Measurements from ENCODE around the gene RXRA. TPM values are rescaled to one million over a fixed set of nuclear protein-coding genes. Genes with fewer than 3 reads are reported as not detected.

Gene RXRA
- polyA plus RNA-seq, 1 donor from 2014 or later = 2.7 TPM

DNA sequence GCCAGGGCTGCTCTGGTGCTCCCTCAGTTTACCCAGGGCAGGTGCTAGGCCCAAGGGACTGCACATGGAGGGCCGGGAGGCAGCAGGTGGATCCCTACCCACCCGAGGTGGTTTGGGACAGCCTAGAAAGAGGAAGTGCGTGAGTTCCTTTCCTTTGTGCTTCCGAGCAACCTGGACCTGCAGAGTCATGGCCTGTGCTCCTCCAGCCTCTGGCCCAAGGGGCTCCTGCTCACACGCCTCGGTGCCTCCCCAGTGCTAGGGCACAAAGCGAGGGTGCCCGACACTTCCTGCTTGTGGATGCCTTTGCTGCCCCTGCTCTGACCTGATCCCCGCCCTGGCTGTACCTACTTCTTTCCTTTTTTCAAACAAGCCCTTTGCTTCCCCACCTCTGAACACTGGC lies 79.3 kb downstream of the RXRA start:
- Histone ChIP-seq H3K9ac (ENCODE audit: low read length) (no peak overlapping the region), H3K27ac (ENCODE audit: low read length) (no peak overlapping the region), H3K9me3 (ENCODE audit: low read length) (no peaks in the 10 kb centered on the region), H3K4me3 (ENCODE audit: low read length) (no peak overlapping the region), H3K9me2 (ENCODE audit: insufficient read depth, low read length) (no peaks in the 10 kb centered on the region), H2AFZ (ENCODE audit: low read depth, low read length) (no peak overlapping the region), H3F3A (ENCODE audit: insufficient read depth, low read length, poor library complexity, severe bottlenecking) (no peaks in the 10 kb centered on the region), H3K4me2 (ENCODE audit: low read length) (no peak overlapping the region), H4K20me1 (ENCODE audit: insufficient read depth) (no peaks in the 10 kb centered on the region), H3K27me3 (ENCODE audit: insufficient read depth, low read depth, low read length) (no peaks in the 10 kb centered on the region), H3K79me2 (replicated peaks; ENCODE audit: insufficient read depth, low read length) (no peaks in the 10 kb centered on the region), H3K36me3 (ENCODE audit: insufficient read depth, low read length) (no peaks in the 10 kb centered on the region)
- TF ChIP-seq MXI1 (conservative IDR thresholded peaks at IDR 0.05; ENCODE audit: poor library complexity, severe bottlenecking) (no peak), EP300 (conservative IDR thresholded peaks at IDR 0.05; ENCODE audit: poor library complexity, severe bottlenecking) (no peak), TAF1 (IDR thresholded peaks at IDR 0.05; ENCODE audit: low read depth) (no peak), EZH2 (IDR thresholded peaks at IDR 0.05; ENCODE audit: borderline replicate concordance, insufficient read depth, low read length, poor library complexity, severe bottlenecking) (no peak), POLR2AphosphoS5 (IDR thresholded peaks at IDR 0.05) (no peak), RAD21 (conservative IDR thresholded peaks at IDR 0.05) (no peak), SMC3 (conservative IDR thresholded peaks at IDR 0.05; ENCODE audit: poor library complexity) (no peak)
- TF ChIP-seq, protein P1, sequence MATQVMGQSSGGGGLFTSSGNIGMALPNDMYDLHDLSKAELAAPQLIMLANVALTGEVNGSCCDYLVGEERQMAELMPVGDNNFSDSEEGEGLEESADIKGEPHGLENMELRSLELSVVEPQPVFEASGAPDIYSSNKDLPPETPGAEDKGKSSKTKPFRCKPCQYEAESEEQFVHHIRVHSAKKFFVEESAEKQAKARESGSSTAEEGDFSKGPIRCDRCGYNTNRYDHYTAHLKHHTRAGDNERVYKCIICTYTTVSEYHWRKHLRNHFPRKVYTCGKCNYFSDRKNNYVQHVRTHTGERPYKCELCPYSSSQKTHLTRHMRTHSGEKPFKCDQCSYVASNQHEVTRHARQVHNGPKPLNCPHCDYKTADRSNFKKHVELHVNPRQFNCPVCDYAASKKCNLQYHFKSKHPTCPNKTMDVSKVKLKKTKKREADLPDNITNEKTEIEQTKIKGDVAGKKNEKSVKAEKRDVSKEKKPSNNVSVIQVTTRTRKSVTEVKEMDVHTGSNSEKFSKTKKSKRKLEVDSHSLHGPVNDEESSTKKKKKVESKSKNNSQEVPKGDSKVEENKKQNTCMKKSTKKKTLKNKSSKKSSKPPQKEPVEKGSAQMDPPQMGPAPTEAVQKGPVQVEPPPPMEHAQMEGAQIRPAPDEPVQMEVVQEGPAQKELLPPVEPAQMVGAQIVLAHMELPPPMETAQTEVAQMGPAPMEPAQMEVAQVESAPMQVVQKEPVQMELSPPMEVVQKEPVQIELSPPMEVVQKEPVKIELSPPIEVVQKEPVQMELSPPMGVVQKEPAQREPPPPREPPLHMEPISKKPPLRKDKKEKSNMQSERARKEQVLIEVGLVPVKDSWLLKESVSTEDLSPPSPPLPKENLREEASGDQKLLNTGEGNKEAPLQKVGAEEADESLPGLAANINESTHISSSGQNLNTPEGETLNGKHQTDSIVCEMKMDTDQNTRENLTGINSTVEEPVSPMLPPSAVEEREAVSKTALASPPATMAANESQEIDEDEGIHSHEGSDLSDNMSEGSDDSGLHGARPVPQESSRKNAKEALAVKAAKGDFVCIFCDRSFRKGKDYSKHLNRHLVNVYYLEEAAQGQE (IDR thresholded peaks at IDR 0.05; ENCODE audit: borderline replicate concordance) = no peak
- TF ChIP-seq, protein P2, sequence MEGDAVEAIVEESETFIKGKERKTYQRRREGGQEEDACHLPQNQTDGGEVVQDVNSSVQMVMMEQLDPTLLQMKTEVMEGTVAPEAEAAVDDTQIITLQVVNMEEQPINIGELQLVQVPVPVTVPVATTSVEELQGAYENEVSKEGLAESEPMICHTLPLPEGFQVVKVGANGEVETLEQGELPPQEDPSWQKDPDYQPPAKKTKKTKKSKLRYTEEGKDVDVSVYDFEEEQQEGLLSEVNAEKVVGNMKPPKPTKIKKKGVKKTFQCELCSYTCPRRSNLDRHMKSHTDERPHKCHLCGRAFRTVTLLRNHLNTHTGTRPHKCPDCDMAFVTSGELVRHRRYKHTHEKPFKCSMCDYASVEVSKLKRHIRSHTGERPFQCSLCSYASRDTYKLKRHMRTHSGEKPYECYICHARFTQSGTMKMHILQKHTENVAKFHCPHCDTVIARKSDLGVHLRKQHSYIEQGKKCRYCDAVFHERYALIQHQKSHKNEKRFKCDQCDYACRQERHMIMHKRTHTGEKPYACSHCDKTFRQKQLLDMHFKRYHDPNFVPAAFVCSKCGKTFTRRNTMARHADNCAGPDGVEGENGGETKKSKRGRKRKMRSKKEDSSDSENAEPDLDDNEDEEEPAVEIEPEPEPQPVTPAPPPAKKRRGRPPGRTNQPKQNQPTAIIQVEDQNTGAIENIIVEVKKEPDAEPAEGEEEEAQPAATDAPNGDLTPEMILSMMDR (IDR thresholded peaks at IDR 0.05; ENCODE audit: poor library complexity, severe bottlenecking) = no peak

DNA sequence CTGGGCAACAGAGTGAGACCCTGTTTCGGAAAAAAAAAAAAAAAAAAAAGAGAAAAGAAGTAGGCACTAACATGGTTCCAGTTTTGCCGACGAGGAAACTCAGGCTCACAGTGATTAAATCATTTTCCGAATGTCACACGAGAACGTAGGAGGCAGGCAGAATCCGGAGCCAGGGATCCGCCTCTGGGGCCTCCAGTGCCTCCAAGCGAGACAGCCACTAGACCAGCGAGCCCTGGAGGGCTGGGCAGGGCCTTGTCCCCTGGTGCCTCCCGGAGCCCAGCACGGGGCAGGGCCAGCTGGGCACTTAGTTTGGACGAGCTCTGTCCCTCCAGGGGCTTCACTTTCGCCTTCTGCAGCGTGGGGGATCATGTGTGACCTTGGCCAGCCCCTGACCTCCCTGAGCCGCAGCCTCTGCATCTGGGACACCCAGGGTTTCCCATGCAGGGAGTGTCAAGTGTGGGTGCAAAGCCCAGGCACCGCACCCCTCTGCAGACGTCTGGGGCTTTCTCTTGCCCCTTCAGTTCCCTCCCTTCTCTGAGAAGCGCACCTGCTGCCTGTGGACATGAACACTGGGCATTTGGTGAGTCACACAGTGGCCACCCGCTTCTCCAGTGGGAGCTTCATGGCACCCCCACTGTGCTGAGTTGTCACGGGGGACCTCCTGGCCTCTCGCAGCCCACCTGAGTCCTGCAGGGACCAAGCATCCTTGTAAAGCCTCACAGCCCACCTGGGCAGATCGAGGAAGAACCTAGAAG lies 80.3 kb downstream of the RXRA start:
- Histone ChIP-seq H3F3A (ENCODE audit: insufficient read depth, low read length, poor library complexity, severe bottlenecking) (no peaks in the 10 kb centered on the region), H3K4me2 (ENCODE audit: low read length) (no peak overlapping the region), H3K27ac (ENCODE audit: low read length) (no peak overlapping the region), H2AFZ (ENCODE audit: low read depth, low read length) (no peak overlapping the region), H3K36me3 (ENCODE audit: insufficient read depth, low read length) (no peaks in the 10 kb centered on the region), H3K79me2 (replicated peaks; ENCODE audit: insufficient read depth, low read length) (no peaks in the 10 kb centered on the region), H3K27me3 (ENCODE audit: insufficient read depth, low read depth, low read length) (no peaks in the 10 kb centered on the region), H3K9me2 (ENCODE audit: insufficient read depth, low read length) (no peaks in the 10 kb centered on the region), H3K4me3 (ENCODE audit: low read length) (no peak overlapping the region), H3K9me3 (ENCODE audit: low read length) (no peaks in the 10 kb centered on the region), H4K20me1 (ENCODE audit: insufficient read depth) (no peaks in the 10 kb centered on the region), H3K9ac (ENCODE audit: low read length) (no peak overlapping the region)
- TF ChIP-seq TAF1 (IDR thresholded peaks at IDR 0.05; ENCODE audit: low read depth) (no peak), EP300 (conservative IDR thresholded peaks at IDR 0.05; ENCODE audit: poor library complexity, severe bottlenecking) (no peak), RAD21 (conservative IDR thresholded peaks at IDR 0.05) (no peak), MXI1 (conservative IDR thresholded peaks at IDR 0.05; ENCODE audit: poor library complexity, severe bottlenecking) (no peak), SMC3 (conservative IDR thresholded peaks at IDR 0.05; ENCODE audit: poor library complexity) (no peak), POLR2AphosphoS5 (IDR thresholded peaks at IDR 0.05) (no peak)
